ENCODE measurements around the gene POU2F2.

POU2F2 gene

DNA sequence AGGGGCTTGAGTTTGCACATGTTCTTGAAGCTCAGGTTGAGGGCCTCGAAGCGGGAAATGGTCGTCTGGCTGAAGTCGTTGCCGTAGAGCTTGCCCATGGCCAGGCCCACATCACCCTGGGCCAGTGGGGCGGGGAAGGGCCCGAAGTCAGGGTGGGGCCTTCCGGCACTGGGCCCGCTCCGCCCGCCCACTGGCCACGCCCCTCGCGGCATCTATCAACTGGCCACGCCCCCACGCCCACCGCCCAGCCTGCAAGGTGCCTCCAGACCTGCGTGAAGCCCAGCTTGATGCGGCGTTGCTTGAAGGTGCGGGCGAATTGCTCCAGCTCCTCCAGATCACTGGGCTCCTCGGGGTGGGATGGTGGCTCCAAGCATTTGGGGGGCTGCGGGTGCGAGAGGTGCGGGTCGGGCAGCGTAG, 36.4 kb downstream of the POU2F2 start:
- no peaks in the 10 kb centered on the region for H3K36me3 ChIP-seq (ENCODE audit: low read length)
- TF ChIP-seq, protein P1, sequence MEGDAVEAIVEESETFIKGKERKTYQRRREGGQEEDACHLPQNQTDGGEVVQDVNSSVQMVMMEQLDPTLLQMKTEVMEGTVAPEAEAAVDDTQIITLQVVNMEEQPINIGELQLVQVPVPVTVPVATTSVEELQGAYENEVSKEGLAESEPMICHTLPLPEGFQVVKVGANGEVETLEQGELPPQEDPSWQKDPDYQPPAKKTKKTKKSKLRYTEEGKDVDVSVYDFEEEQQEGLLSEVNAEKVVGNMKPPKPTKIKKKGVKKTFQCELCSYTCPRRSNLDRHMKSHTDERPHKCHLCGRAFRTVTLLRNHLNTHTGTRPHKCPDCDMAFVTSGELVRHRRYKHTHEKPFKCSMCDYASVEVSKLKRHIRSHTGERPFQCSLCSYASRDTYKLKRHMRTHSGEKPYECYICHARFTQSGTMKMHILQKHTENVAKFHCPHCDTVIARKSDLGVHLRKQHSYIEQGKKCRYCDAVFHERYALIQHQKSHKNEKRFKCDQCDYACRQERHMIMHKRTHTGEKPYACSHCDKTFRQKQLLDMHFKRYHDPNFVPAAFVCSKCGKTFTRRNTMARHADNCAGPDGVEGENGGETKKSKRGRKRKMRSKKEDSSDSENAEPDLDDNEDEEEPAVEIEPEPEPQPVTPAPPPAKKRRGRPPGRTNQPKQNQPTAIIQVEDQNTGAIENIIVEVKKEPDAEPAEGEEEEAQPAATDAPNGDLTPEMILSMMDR (IDR thresholded peaks at IDR 0.05; ENCODE audit: insufficient read depth, low read length, poor library complexity, severe bottlenecking) = no peak
- TF ChIP-seq EZH2phosphoT487 (conservative IDR thresholded peaks at IDR 0.05; ENCODE audit: low read length) = no peak
- no peak overlapping the region for H3K4me3 ChIP-seq (ENCODE audit: insufficient read depth, low read length, poor library complexity, severe bottlenecking)
- no peaks in the 10 kb centered on the region for H3K27me3 ChIP-seq (ENCODE audit: low read length)
- H3K79me2 ChIP-seq (ENCODE audit: insufficient read depth, low read length) = no peaks in the 10 kb centered on the region
- no peaks in the 10 kb centered on the region for H3K9me3 ChIP-seq (ENCODE audit: insufficient read depth, low read length)
- H4K20me1 ChIP-seq (ENCODE audit: low read depth, low read length) = no peaks in the 10 kb centered on the region
- H2AFZ ChIP-seq (ENCODE audit: low read depth, low read length, severe bottlenecking) = no peak overlapping the region
- H3K4me2 ChIP-seq (ENCODE audit: low read depth, low read length, poor library complexity, severe bottlenecking) = no peak overlapping the region
- no peaks in the 10 kb centered on the region for H3F3A ChIP-seq (ENCODE audit: insufficient read depth)
- H3K9me2 ChIP-seq (replicated peaks; ENCODE audit: insufficient read depth, low read length) = no peaks in the 10 kb centered on the region
- H3K9ac ChIP-seq (ENCODE audit: low read length) = no peak overlapping the region
- no peak overlapping the region for H3K27ac ChIP-seq (ENCODE audit: low read depth, low read length)

DNA sequence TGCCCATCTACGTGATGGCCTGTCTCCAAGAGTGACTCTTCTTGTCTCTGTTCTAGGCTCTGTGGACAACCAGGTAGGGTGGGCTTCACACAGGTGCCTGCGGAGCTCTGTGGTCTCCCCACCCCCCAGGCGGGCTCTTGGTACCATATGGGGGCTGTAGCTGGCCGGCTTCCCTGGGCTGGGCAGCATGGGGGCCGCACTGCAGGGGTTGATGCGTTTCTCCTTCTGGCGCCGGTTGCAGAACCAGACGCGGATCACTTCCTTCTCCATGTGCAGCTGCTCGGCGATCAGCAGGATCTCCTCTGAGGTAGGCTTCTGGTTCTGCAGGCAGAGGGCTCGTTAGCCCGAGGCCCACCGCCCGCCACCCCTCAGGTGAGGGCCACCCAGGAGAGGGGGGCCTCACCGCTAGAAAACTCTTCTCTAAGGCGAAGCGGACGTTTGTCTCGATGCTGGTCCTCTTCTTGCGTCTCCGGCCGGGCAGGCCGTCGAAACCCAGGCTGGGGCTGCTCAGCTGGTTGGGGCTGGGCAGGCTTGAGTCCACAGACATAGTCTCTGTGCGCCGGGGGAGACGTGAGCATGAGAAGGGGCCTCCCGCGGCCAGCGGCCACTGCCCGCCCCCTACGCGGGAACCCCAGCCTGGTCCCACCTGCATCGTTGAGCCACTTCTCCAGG, 37.0 kb downstream of the POU2F2 start:
- no peaks in the 10 kb centered on the region for H4K20me1 ChIP-seq (ENCODE audit: low read depth, low read length)
- H3K4me3 ChIP-seq (ENCODE audit: insufficient read depth, low read length, poor library complexity, severe bottlenecking) = no peak overlapping the region
- H2AFZ ChIP-seq (ENCODE audit: low read depth, low read length, severe bottlenecking) = no peak overlapping the region

DNA sequence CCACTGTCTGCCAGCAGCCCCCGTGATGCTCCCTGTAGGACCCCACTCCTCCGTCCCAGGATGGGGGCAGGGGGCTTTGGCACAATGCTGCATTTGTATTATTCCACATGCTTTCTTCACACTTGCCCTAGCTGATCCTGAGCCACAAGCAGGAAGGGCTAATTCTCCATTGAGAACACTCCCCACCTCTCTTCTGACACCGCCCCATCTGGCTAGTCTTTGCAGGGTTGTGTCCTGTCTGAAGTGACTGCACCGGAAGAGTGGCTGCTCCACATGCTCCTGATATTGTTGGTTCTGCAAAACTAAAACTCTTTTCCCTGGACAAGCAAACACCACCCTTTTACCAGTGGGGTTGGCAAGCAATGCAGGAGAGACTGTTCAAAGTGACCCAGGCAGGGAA, 38.3 kb downstream of the POU2F2 start:
- no peaks in the 10 kb centered on the region for H3K9me3 ChIP-seq (ENCODE audit: insufficient read depth, low read length)
- no peaks in the 10 kb centered on the region for H3F3A ChIP-seq (ENCODE audit: insufficient read depth)
- H3K4me2 ChIP-seq (ENCODE audit: low read depth, low read length, poor library complexity, severe bottlenecking) = no peak overlapping the region
- no peak overlapping the region for H3K9ac ChIP-seq (ENCODE audit: low read length)
- no peaks in the 10 kb centered on the region for H3K36me3 ChIP-seq (ENCODE audit: low read length)
- no peaks in the 10 kb centered on the region for H3K27me3 ChIP-seq (ENCODE audit: low read length)
- TF ChIP-seq, protein P1 (IDR thresholded peaks at IDR 0.05; ENCODE audit: insufficient read depth, low read length, poor library complexity, severe bottlenecking) = no peak
- no peak for TF ChIP-seq EZH2phosphoT487 (conservative IDR thresholded peaks at IDR 0.05; ENCODE audit: low read length)
- H3K9me2 ChIP-seq (replicated peaks; ENCODE audit: insufficient read depth, low read length) = no peaks in the 10 kb centered on the region
- H4K20me1 ChIP-seq (ENCODE audit: low read depth, low read length) = no peaks in the 10 kb centered on the region
- H3K27ac ChIP-seq (ENCODE audit: low read depth, low read length) = no peak overlapping the region
- H2AFZ ChIP-seq (ENCODE audit: low read depth, low read length, severe bottlenecking) = no peak overlapping the region
- no peak overlapping the region for H3K4me3 ChIP-seq (ENCODE audit: insufficient read depth, low read length, poor library complexity, severe bottlenecking)
- no peaks in the 10 kb centered on the region for H3K79me2 ChIP-seq (ENCODE audit: insufficient read depth, low read length)

More for the DNA sequence above, 37.0 kb downstream of the POU2F2 start:
- Histone ChIP-seq H3K4me2 (ENCODE audit: low read depth, low read length, poor library complexity, severe bottlenecking) (no peak overlapping the region), H3K9me3 (ENCODE audit: insufficient read depth, low read length) (no peaks in the 10 kb centered on the region), H3F3A (ENCODE audit: insufficient read depth) (no peaks in the 10 kb centered on the region), H3K79me2 (ENCODE audit: insufficient read depth, low read length) (no peaks in the 10 kb centered on the region), H3K27me3 (ENCODE audit: low read length) (no peaks in the 10 kb centered on the region), H3K9me2 (replicated peaks; ENCODE audit: insufficient read depth, low read length) (no peaks in the 10 kb centered on the region), H3K27ac (ENCODE audit: low read depth, low read length) (no peak overlapping the region), H3K36me3 (ENCODE audit: low read length) (no peaks in the 10 kb centered on the region), H3K9ac (ENCODE audit: low read length) (no peak overlapping the region)
- no peak for TF ChIP-seq EZH2phosphoT487 (conservative IDR thresholded peaks at IDR 0.05; ENCODE audit: low read length)
- TF ChIP-seq, protein P1 (IDR thresholded peaks at IDR 0.05; ENCODE audit: insufficient read depth, low read length, poor library complexity, severe bottlenecking) = no peak
